ENCODE results near the gene C1QTNF7.

- TF ChIP-seq YY1 (IDR thresholded peaks at IDR 0.05; ENCODE audit: insufficient read depth, insufficient read length) (no peak), SUZ12 (IDR thresholded peaks at IDR 0.05; ENCODE audit: extremely low read depth, insufficient read depth, insufficient read length) (no peak), ZNF274 (IDR thresholded peaks at IDR 0.05; ENCODE audit: low read depth, low read length) (no peak)
Measured at GRCh38 chr4:15476396-15476795, 48.6 kb downstream of the C1QTNF7 start.
